Measurements from ENCODE around the gene ZNF169.

- TF ChIP-seq POLR2A (IDR thresholded peaks at IDR 0.05) = no peak
- TF ChIP-seq CTCF (IDR thresholded peaks at IDR 0.05 in 4 of 5, conservative IDR thresholded peaks at IDR 0.05 in 1 of 5) = no peak
Observed at GRCh38 chr9:94256007-94256406, 3.1 kb upstream of the ZNF169 start.

Data from gastrocnemius medialis (tissue), 4 donors.